Coronary artery (tissue), 2 donors: ENCODE data around the gene D2HGDH.

Source experiments
- DNase-seq: peaks from one replicate; pipeline ENCODE4 v3.0.0-alpha.2; 2017; ENCODE audit warnings: low spot score
- H3K27ac ChIP-seq, 2 donors: fragments of 200-600 bp; sonication (generic); one replicate each; pipeline ENCODE4 v1.5.1; 2016 to 2019
- H3K4me3 ChIP-seq: fragments of 200-600 bp; sonication (generic); 2 replicates; pipeline ENCODE4 v1.5.1; 2016; ENCODE audit warnings: mild to moderate bottlenecking, moderate library complexity
- CTCF ChIP-seq: fragments of 200-600 bp; sonication (generic); IDR thresholded peaks from one replicate; pipeline ENCODE4 v1.5.1; 2019; ENCODE audit warnings: antibody characterized with exemption

D2HGDH gene

DNA sequence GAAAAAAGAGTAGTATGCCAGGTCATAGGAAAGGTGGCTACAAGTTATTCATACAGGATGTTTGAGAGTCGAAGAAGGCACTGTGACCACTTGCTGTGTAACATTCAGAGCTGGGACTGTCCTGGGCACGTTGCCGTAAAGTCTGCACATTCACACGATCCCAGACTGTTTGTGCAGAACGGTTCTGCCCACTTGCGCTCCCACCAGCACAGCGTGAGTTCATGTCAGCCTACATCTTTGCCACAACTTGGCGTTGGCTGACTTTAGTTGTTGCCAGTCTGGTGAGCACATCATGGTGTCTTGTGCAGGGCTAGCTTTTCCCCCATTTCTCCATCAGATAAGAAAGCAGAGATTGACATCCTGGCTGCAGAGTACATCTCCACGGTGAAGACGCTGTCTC lies 25.6 kb upstream of the D2HGDH start:
- no peak overlapping the region for H3K27ac ChIP-seq
- DNase-seq: no peak
- no peak for TF ChIP-seq CTCF

GRCh38 chr2:241719093-241719492 lies 15.3 kb upstream of the D2HGDH start:
- no peak for DNase-seq
- Histone ChIP-seq H3K27ac (no peak overlapping the region), H3K4me3 (no peak overlapping the region)
- no peak for TF ChIP-seq CTCF

More for the DNA sequence above, 25.6 kb upstream of the D2HGDH start:
- H3K4me3 ChIP-seq: no peak overlapping the region

GRCh38 chr2:241720099-241720498 lies 14.3 kb upstream of the D2HGDH start:
- H3K27ac ChIP-seq: no peak overlapping the region
- no peak overlapping the region for H3K4me3 ChIP-seq
- DNase-seq: no peak
- no peak for TF ChIP-seq CTCF

- no peak overlapping the region for H3K27ac ChIP-seq
- H3K4me3 ChIP-seq: no peak overlapping the region
- TF ChIP-seq CTCF: no peak
- no peak for DNase-seq
These were observed 13.9 kb upstream of the D2HGDH start for GRCh38 chr2:241720560-241720959.

DNA sequence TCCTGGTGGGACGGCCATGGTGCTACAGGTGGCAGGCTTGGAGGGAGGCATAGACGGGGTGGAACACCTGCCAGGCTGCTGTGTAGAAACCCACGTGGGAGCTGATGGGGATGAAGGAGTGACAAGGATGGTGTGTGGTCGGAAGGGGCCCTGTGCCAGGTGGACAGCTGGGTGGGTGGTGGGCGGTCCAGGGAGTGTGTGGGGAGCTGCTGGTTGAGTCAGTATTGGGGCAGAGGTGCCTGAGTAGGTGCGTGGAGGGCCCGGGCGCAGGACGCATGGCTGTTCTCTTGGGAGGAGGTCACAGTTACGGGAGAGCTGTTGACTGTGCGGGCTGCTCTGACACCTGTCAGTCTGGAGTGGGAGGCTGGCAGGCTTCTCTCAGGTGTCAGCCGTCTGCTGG lies 12.6 kb upstream of the D2HGDH start:
- no peak for DNase-seq
- Histone ChIP-seq H3K4me3 (no peak overlapping the region), H3K27ac (no peak overlapping the region)
- TF ChIP-seq CTCF: no peak

- no peak for TF ChIP-seq CTCF
- Histone ChIP-seq H3K4me3 (no peak overlapping the region), H3K27ac (no peak overlapping the region)
- DNase-seq: no peak
These were observed 11.5 kb upstream of the D2HGDH start for GRCh38 chr2:241722896-241723454.

- no peak for DNase-seq
- TF ChIP-seq CTCF: no peak
- no peak overlapping the region for H3K27ac ChIP-seq
- H3K4me3 ChIP-seq: no peak overlapping the region
These were observed 10.0 kb upstream of the D2HGDH start for GRCh38 chr2:241724259-241724974.
